ENCODE measurements around the gene SIRPG.
"Not testable (repeated sequence)": the region's sequence is repeated elsewhere in the genome, so short reads cannot be mapped to it uniquely, and the experiment has no call there.

The SIRPG gene

GRCh38 chr20:1618954-1619540, 38.5 kb downstream of the SIRPG start:
- no peak for TF ChIP-seq CTCF (IDR thresholded peaks at IDR 0.05; ENCODE audit: low read depth, low read length)

GRCh38 chr20:1618479-1618878, 39.1 kb downstream of the SIRPG start:
- no peak for DNase-seq (ENCODE audit: low read depth, low spot score)
- in situ Hi-C loops (cut with HindIII; ENCODE audit: low sequenced_read_pairs): no loop called here
- H3K4me3 ChIP-seq (ENCODE audit: low read depth, low read length): no peak overlapping the region

More at GRCh38 chr20:1618954-1619540, 38.5 kb downstream of the SIRPG start:
- no peak for DNase-seq (ENCODE audit: low read depth, low spot score)
- in situ Hi-C loops (cut with HindIII; ENCODE audit: low sequenced_read_pairs): no loop called here
- H3K4me3 ChIP-seq (ENCODE audit: low read depth, low read length): no peak overlapping the region

GRCh38 chr20:1616858-1617434, 40.6 kb downstream of the SIRPG start:
- no peak for TF ChIP-seq CTCF (IDR thresholded peaks at IDR 0.05; ENCODE audit: low read depth, low read length)
- in situ Hi-C loops (cut with HindIII; ENCODE audit: low sequenced_read_pairs): no loop called here
- DNase-seq (ENCODE audit: low read depth, low spot score): no peak
- no peak overlapping the region for H3K4me3 ChIP-seq (ENCODE audit: low read depth, low read length)

More at GRCh38 chr20:1618479-1618878, 39.1 kb downstream of the SIRPG start:
- TF ChIP-seq CTCF (IDR thresholded peaks at IDR 0.05; ENCODE audit: low read depth, low read length): no peak

- H3K4me3 ChIP-seq (ENCODE audit: low read depth, low read length); in situ Hi-C loops (cut with HindIII; ENCODE audit: low sequenced_read_pairs); DNase-seq (ENCODE audit: low read depth, low spot score): not testable (repeated sequence)
Observed at GRCh38 chr20:1610404-1610803, 47.2 kb downstream of the SIRPG start.

DNA sequence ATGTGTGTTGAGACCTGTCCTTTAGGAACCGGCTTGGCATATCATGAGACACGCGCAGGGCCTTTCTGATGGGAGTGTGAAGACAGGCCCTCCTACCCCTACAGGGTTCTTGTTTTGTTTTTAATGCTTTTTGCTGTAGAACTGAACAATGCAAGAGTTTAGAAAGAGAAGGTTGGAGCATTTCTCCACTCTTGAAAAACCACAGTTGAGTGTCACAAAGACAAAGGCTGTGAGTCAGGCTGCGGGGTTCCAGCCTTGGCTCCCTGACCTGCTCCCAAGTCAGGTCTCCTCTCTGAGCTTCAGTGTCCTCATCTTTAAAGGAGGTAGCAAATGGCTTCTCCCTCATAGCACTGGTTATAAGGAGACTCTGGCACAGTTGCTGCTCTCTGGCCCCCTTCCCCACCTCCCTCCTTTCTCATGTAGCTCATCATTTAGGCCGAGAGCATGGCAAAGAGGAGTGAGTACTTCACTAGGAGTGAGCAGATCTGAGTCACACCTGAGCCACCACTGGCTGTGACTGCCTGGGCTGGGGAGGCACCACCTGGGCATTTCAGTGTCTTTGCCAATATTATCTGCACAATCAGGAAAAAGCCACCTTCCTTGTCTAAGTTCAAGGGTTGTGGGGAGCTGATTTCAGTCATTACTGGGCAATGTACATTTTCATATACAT, 48.8 kb downstream of the SIRPG start:
- in situ Hi-C loops (cut with HindIII; ENCODE audit: low sequenced_read_pairs); H3K4me3 ChIP-seq (ENCODE audit: low read depth, low read length); DNase-seq (ENCODE audit: low read depth, low spot score): not testable (repeated sequence)

DNA sequence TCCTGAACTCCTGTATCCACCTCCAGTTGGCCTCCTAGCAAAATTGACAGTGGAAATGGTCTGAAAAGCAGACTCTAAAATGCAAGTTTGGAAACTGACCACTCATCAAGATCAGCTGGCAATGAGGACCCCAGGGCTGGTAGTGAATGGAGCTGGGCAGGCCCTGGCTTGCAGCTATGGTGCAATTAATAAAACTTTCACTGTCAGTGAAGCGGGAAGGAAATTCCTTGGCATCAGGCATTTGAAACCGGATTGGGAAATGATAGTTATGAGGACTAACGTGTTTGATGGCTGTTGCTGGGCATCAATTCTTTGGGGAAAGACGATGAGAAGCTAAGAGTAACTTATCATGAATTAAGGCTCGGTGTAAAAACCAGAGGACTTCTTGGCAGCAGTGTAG, 56.8 kb downstream of the SIRPG start:
- no peak overlapping the region for H3K4me3 ChIP-seq (ENCODE audit: low read depth, low read length)
- no peak for DNase-seq (ENCODE audit: low read depth, low spot score)
- in situ Hi-C loops (cut with HindIII; ENCODE audit: low sequenced_read_pairs): no loop called here
- TF ChIP-seq CTCF (IDR thresholded peaks at IDR 0.05; ENCODE audit: low read depth, low read length): no peak

GRCh38 chr20:1595333-1595732, 62.2 kb downstream of the SIRPG start:
- no peak overlapping the region for H3K4me3 ChIP-seq (ENCODE audit: low read depth, low read length)
- no peak for DNase-seq (ENCODE audit: low read depth, low spot score)
- in situ Hi-C loops (cut with HindIII; ENCODE audit: low sequenced_read_pairs): no loop called here
- no peak for TF ChIP-seq CTCF (IDR thresholded peaks at IDR 0.05; ENCODE audit: low read depth, low read length)

Data from astrocyte of the spinal cord (primary cell).